H9 (cell line): ENCODE results near the gene CEP83. TPM values are rescaled to one million over a fixed set of nuclear protein-coding genes. Genes with fewer than 3 reads are reported as not detected.

Source experiments
- DNase-seq: peaks from one replicate; pipeline ENCODE4 v3.0.0-alpha.2; 2017
- H2AFZ ChIP-seq: one replicate; pipeline ENCODE4 v1.6.1; 2013; ENCODE audit warnings: mild to moderate bottlenecking, low read length, control low read depth, moderate library complexity
- H2AK5ac ChIP-seq: 2 replicates; pipeline ENCODE4 v1.6.1; 2013; ENCODE audit warnings: low read length, control low read depth, mixed read lengths; ENCODE audit not compliant: insufficient read length
- H2BK120ac ChIP-seq: one replicate; pipeline ENCODE4 v1.6.1; 2013; ENCODE audit warnings: low read depth, mild to moderate bottlenecking, low read length, control low read depth, inconsistent platforms; ENCODE audit not compliant: poor library complexity, severe bottlenecking
- H2BK12ac ChIP-seq: 2 replicates; pipeline ENCODE4 v1.6.1; 2013; ENCODE audit warnings: low read length, control low read depth, mixed read lengths, low read depth; ENCODE audit not compliant: insufficient read length
- H2BK15ac ChIP-seq: 2 replicates; pipeline ENCODE4 v1.6.1; 2013; ENCODE audit warnings: low read depth, low read length, control low read depth
- H2BK20ac ChIP-seq: one replicate; pipeline ENCODE4 v1.6.1; 2013; ENCODE audit warnings: low read depth, mild to moderate bottlenecking, low read length, control low read depth, inconsistent platforms; ENCODE audit not compliant: poor library complexity, severe bottlenecking
- H2BK5ac ChIP-seq: 2 replicates; pipeline ENCODE4 v1.6.1; 2013; ENCODE audit warnings: low read length, control low read depth, mixed read lengths; ENCODE audit not compliant: insufficient read length
- H3K14ac ChIP-seq: 2 replicates; pipeline ENCODE4 v1.6.1; 2013; ENCODE audit warnings: low read length, control low read depth; ENCODE audit not compliant: insufficient read depth
- H3K18ac ChIP-seq: 2 replicates; pipeline ENCODE4 v1.6.1; 2013; ENCODE audit warnings: low read depth, mild to moderate bottlenecking, mixed read lengths, low read length, control low read depth; ENCODE audit not compliant: insufficient read length
- H3K23ac ChIP-seq: 2 replicates; pipeline ENCODE4 v1.6.1; 2013; ENCODE audit warnings: low read length, control low read depth, mixed read lengths, low read depth; ENCODE audit not compliant: insufficient read length
- H3K23me2 ChIP-seq: 2 replicates; pipeline ENCODE4 v1.6.1; 2013; ENCODE audit warnings: low read depth, mild to moderate bottlenecking, mixed read lengths, low read length, control low read depth; ENCODE audit not compliant: insufficient read length, poor library complexity, severe bottlenecking
- H3K27ac ChIP-seq: 2 replicates; pipeline ENCODE4 v1.5.1; 2013; ENCODE audit warnings: low read length, control low read depth, mixed read lengths, low read depth; ENCODE audit not compliant: insufficient read length
- H3K27me3 ChIP-seq: 2 replicates; pipeline ENCODE4 v1.6.1; 2013; ENCODE audit warnings: low read length, control low read depth, inconsistent platforms; ENCODE audit not compliant: insufficient read depth
- H3K4ac ChIP-seq: 2 replicates; pipeline ENCODE4 v1.6.1; 2013; ENCODE audit warnings: low read depth, mild to moderate bottlenecking, control low read depth, inconsistent platforms, low read length, moderate library complexity
- H3K4me1 ChIP-seq: 2 replicates; pipeline ENCODE4 v1.6.1; 2013; ENCODE audit warnings: low read length, control low read depth, inconsistent platforms; ENCODE audit not compliant: insufficient read depth
- H3K4me2 ChIP-seq: 2 replicates; pipeline ENCODE4 v1.6.1; 2013; ENCODE audit warnings: low read length, control low read depth, mixed read lengths; ENCODE audit not compliant: insufficient read length, insufficient read depth
- H3K56ac ChIP-seq: 2 replicates; pipeline ENCODE4 v1.6.1; 2013; ENCODE audit warnings: low read depth, mild to moderate bottlenecking, mixed read lengths, low read length, control low read depth; ENCODE audit not compliant: insufficient read length
- H3K79me1 ChIP-seq: 2 replicates; pipeline ENCODE4 v1.6.1; 2013; ENCODE audit warnings: low read depth, mild to moderate bottlenecking, moderate library complexity, low read length, control low read depth, inconsistent platforms; ENCODE audit not compliant: insufficient read depth, poor library complexity, severe bottlenecking
- H3K79me2 ChIP-seq: 2 replicates; pipeline ENCODE4 v1.6.1; 2013; ENCODE audit warnings: low read length, control low read depth, inconsistent platforms; ENCODE audit not compliant: insufficient read depth
- H3K9ac ChIP-seq: 2 replicates; pipeline ENCODE4 v1.6.1; 2013; ENCODE audit warnings: low read length, control low read depth, mixed read lengths; ENCODE audit not compliant: insufficient read length; ENCODE audit errors: extremely low read depth
- H3K9me3 ChIP-seq: one replicate; pipeline ENCODE4 v1.6.1; 2013; ENCODE audit warnings: low read depth, low read length, inconsistent platforms; ENCODE audit not compliant: control insufficient read depth
- H3T11ph ChIP-seq: one replicate; pipeline ENCODE4 v1.6.1; 2013; ENCODE audit warnings: mild to moderate bottlenecking, low read length, control low read depth, inconsistent platforms
- H4K20me1 ChIP-seq: one replicate; pipeline ENCODE4 v1.6.1; 2013; ENCODE audit not compliant: control insufficient read depth, insufficient read length, insufficient read depth
- H4K5ac ChIP-seq: 2 replicates; pipeline ENCODE4 v1.6.1; 2013; ENCODE audit warnings: low read depth, mild to moderate bottlenecking, mixed read lengths, low read length, control low read depth; ENCODE audit not compliant: insufficient read length
- H4K8ac ChIP-seq: replicated peaks from 2 replicates; pipeline ENCODE4 v1.6.1; 2013; ENCODE audit warnings: low read length, control low read depth, mixed read lengths, low read depth; ENCODE audit not compliant: insufficient read length
- H4K91ac ChIP-seq: 2 replicates; pipeline ENCODE4 v1.6.1; 2013; ENCODE audit warnings: low read depth, mild to moderate bottlenecking, moderate library complexity, mixed read lengths, low read length, control low read depth; ENCODE audit not compliant: insufficient read length
- H3K27ac Mint-ChIP-seq, 3 experiments: 2 replicates in 2 of 3; 3 replicates in 1 of 3; pipeline ENCODE4 v1.8.0; 2020 to 2021; ENCODE audit warnings: mixed read lengths in 3 of 3, mild to moderate bottlenecking in 1 of 3, moderate library complexity in 1 of 3
- H3K27me3 Mint-ChIP-seq: 2 replicates; pipeline ENCODE4 v1.8.0; 2021; ENCODE audit warnings: low read depth, mild to moderate bottlenecking, moderate library complexity, mixed read lengths
- H3K36me3 Mint-ChIP-seq, 3 experiments: 2 replicates in 2 of 3; 3 replicates in 1 of 3; pipeline ENCODE4 v1.8.0; 2020 to 2021; ENCODE audit warnings: low read depth in 3 of 3, mixed read lengths in 3 of 3; ENCODE audit not compliant: insufficient read depth in 1 of 3
- H3K4me1 Mint-ChIP-seq, 2 experiments: 2 replicates each; pipeline ENCODE4 v1.8.0; 2020; ENCODE audit warnings: mixed read lengths in 2 of 2
- H3K4me3 Mint-ChIP-seq, 2 experiments: 2 replicates in 1 of 2; 3 replicates in 1 of 2; pipeline ENCODE4 v1.8.0; 2020 to 2021; ENCODE audit warnings: mild to moderate bottlenecking in 2 of 2, mixed read lengths in 2 of 2, moderate library complexity in 1 of 2
- H3K9me3 Mint-ChIP-seq, 2 experiments: 2 replicates in 1 of 2; 3 replicates in 1 of 2; pipeline ENCODE4 v1.8.0; 2020; ENCODE audit warnings: mild to moderate bottlenecking in 2 of 2, mixed read lengths in 2 of 2, moderate library complexity in 1 of 2
- WGBS: extraction: QIAGEN DNeasy Blood & Tissue Kit; methylation state at CpG from one replicate; pipeline ENCODE4 v1.1.7; 2013; ENCODE audit warnings: missing lambda C conversion rate, low lambda C conversion rate, mixed read lengths; ENCODE audit not compliant: insufficient read length; ENCODE audit errors: extremely low coverage; 5-methylcytosine and 5-hydroxymethylcytosine counted together
- total RNA-seq: library from RNA; stranded (reverse); gene quantifications from 2 replicates; pipeline ENCODE4 v1.2.1, GENCODE V29; 2021
- TF ChIP-seq, protein P1 (sequence below): fragments of 200-600 bp; sonication (generic); conservative IDR thresholded peaks from 3 replicates; pipeline ENCODE4 v1.8.0; 2021; ENCODE audit warnings: antibody characterized with exemption, mild to moderate bottlenecking

CEP83 gene
- total RNA-seq, 1 experiment from 2014 or later: 26.5 TPM

DNA sequence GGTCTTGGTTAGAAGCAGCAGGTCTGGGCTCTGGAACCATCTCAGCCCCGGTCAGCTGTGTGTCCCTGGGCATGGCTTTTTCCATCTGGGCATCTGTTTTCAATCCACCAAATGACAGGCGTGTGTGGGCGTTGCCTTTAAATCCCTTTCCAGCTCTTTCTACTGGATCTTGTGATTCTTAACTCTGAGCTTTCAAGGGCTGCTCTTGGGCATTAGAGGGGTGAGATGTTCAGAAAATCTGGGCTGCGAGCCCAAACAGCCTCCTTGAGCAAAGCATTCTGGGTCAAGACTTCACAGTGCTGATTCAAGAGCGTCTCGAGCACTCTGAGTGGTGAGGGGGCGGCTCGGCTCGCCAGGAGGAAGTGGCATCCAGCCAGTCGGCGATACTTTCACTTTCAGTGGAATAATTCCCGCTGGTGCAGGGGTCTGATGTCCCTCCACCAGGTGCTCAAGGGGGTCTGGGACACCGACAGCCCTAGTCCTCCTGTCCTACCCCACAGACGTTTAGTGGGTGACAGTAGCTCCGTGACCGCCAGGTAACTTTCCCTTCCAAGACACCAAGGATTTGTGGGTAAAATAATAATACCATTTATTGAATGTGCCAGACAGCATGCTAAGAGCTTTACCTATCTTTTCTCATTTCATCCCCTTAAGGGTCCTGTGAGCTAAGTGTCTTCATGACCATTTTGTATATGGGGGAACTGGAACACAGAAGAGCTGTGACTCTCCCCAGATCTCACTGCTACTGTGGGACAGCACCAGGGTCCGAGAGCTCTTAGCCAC is 197.2 kb downstream of the CEP83 start:
- no peak overlapping the region for H2BK15ac ChIP-seq
- H3K23me2 ChIP-seq: no peaks in the 10 kb centered on the region
- H2BK20ac ChIP-seq: no peak overlapping the region
- no peaks in the 10 kb centered on the region for H3K79me1 ChIP-seq
- no peaks in the 10 kb centered on the region for H3K79me2 ChIP-seq
- H4K20me1 ChIP-seq: no peaks in the 10 kb centered on the region
- H4K8ac ChIP-seq: no peak overlapping the region
- no CpG with 5 or more reads among the region's 17 CpGs for WGBS
- H3K4me1 Mint-ChIP-seq: peaks cover 59 to 61% of the 10 kb centered on the region in 2 experiments
- peaks cover 13% of the 10 kb centered on the region for H3K27me3 Mint-ChIP-seq
- H3K56ac ChIP-seq: no peak overlapping the region
- peaks cover 0 to 2% of the 10 kb centered on the region in 2 experiments; a peak in 2 of 5 replicates for H3K9me3 Mint-ChIP-seq
- no peak overlapping the region for H3K4me2 ChIP-seq
- H2BK120ac ChIP-seq: no peak overlapping the region
- peaks cover 0 to 9% (median 4%) of the 10 kb centered on the region in 3 experiments; a peak in 4 of 7 replicates for H3K36me3 Mint-ChIP-seq
- no peak overlapping the region for H3K4ac ChIP-seq
- H2BK5ac ChIP-seq: no peak overlapping the region
- H3K27ac ChIP-seq: no peak overlapping the region
- no peak overlapping the region for H3T11ph ChIP-seq
- no peak overlapping the region for H3K9ac ChIP-seq
- no peak overlapping the region for H4K5ac ChIP-seq
- H2BK12ac ChIP-seq: peak overlapping the region; percentile 47
- H3K27ac Mint-ChIP-seq: peak overlapping the region in 2 of 3 experiments; percentile 39 to 99; a peak in 4 of 7 replicates
- no peaks in the 10 kb centered on the region for H3K9me3 ChIP-seq
- TF ChIP-seq, protein P1, sequence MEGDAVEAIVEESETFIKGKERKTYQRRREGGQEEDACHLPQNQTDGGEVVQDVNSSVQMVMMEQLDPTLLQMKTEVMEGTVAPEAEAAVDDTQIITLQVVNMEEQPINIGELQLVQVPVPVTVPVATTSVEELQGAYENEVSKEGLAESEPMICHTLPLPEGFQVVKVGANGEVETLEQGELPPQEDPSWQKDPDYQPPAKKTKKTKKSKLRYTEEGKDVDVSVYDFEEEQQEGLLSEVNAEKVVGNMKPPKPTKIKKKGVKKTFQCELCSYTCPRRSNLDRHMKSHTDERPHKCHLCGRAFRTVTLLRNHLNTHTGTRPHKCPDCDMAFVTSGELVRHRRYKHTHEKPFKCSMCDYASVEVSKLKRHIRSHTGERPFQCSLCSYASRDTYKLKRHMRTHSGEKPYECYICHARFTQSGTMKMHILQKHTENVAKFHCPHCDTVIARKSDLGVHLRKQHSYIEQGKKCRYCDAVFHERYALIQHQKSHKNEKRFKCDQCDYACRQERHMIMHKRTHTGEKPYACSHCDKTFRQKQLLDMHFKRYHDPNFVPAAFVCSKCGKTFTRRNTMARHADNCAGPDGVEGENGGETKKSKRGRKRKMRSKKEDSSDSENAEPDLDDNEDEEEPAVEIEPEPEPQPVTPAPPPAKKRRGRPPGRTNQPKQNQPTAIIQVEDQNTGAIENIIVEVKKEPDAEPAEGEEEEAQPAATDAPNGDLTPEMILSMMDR: no peak
- H3K4me3 Mint-ChIP-seq: peak overlapping the region in 1 of 2 experiments; percentile 44; a peak in 3 of 5 replicates
- no peak overlapping the region for H2AK5ac ChIP-seq
- H3K14ac ChIP-seq: no peak overlapping the region
- no peak overlapping the region for H2AFZ ChIP-seq
- H3K4me1 ChIP-seq: peaks cover 18% of the 10 kb centered on the region; the same call in 1 of the 2 replicates
- H3K23ac ChIP-seq: no peak overlapping the region
- no peaks in the 10 kb centered on the region for H3K27me3 ChIP-seq
- H3K18ac ChIP-seq: no peak overlapping the region
- no peak overlapping the region for H4K91ac ChIP-seq
- DNase-seq: no peak
